VCaP (cell line): Measurements from ENCODE around the gene RAB3IP.
A peak's percentile ranks its signal among the peaks of the same experiment; 100 is the strongest.

Source experiments
- H3K27ac ChIP-seq: fragments of 450-650 bp; 2 replicates; pipeline ENCODE4 v1.5.1; 2017
- TF ChIP-seq, protein P1 (sequence below): fragments of 450-650 bp; conservative IDR thresholded peaks from 2 replicates; pipeline ENCODE4 v1.5.1; 2017; ENCODE audit warnings: mild to moderate bottlenecking, moderate library complexity

Gene RAB3IP

DNA sequence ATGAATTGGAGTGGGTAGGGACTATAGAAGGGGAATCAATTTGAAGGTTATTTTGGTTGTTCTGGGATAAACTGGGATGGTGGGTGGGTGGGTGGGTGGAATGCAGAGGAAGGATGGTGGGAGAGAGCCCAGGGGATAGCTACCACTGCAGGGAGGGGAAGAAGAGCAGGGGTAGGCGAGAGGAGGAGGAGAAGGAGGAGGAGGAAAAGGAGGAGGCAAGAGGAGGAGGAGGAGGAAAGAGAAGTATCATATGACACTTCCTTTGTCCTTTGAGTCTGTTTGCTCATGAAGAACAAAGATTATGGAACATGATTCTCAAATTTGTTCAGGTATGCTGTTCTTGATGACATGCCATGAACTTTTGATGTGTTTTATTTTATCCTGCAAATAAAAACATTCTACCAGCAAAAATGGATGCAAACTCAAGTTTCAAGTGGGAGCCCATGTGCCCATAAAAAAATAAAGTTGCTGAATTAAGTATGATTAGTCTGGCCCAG lies 35.5 kb upstream of the RAB3IP start:
- peak overlapping the region; percentile 98 for H3K27ac ChIP-seq
- TF ChIP-seq, protein P1, sequence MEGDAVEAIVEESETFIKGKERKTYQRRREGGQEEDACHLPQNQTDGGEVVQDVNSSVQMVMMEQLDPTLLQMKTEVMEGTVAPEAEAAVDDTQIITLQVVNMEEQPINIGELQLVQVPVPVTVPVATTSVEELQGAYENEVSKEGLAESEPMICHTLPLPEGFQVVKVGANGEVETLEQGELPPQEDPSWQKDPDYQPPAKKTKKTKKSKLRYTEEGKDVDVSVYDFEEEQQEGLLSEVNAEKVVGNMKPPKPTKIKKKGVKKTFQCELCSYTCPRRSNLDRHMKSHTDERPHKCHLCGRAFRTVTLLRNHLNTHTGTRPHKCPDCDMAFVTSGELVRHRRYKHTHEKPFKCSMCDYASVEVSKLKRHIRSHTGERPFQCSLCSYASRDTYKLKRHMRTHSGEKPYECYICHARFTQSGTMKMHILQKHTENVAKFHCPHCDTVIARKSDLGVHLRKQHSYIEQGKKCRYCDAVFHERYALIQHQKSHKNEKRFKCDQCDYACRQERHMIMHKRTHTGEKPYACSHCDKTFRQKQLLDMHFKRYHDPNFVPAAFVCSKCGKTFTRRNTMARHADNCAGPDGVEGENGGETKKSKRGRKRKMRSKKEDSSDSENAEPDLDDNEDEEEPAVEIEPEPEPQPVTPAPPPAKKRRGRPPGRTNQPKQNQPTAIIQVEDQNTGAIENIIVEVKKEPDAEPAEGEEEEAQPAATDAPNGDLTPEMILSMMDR, result no peak

GRCh38 chr12:69704357-69704756 lies 34.3 kb upstream of the RAB3IP start:
- peak overlapping the region; percentile 98 for H3K27ac ChIP-seq
- TF ChIP-seq, protein P1, result no peak

GRCh38 chr12:69708649-69709048 lies 30.0 kb upstream of the RAB3IP start:
- H3K27ac ChIP-seq, result no peak overlapping the region
- TF ChIP-seq, protein P1, result no peak

DNA sequence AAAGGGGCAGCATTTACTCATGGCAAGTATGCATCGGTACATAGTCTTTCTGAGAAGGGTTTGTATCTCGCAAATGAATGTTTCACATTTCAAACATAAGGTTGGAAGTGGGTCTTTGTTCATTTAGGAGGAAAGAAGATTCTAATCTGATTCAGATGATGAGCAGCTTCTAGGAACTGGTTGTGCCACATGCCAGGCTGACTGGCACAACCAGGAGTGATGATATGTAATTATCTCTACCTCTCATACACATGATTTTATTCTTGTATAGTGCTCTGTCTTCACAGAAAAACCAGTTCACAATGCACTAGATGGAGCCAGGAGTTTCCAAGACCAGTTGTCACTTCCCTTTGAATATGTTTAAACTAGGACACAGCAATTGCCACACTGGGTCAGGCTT lies 25.8 kb upstream of the RAB3IP start:
- TF ChIP-seq, protein P1, result no peak
- peak overlapping the region; percentile 53 for H3K27ac ChIP-seq

GRCh38 chr12:69714542-69714941 lies 24.1 kb upstream of the RAB3IP start:
- TF ChIP-seq, protein P1, result no peak
- no peak overlapping the region for H3K27ac ChIP-seq

- TF ChIP-seq, protein P1, result no peak
- peak overlapping the region; percentile 62 for H3K27ac ChIP-seq
Observed at GRCh38 chr12:69719336-69720316, 19.0 kb upstream of the RAB3IP start.

DNA sequence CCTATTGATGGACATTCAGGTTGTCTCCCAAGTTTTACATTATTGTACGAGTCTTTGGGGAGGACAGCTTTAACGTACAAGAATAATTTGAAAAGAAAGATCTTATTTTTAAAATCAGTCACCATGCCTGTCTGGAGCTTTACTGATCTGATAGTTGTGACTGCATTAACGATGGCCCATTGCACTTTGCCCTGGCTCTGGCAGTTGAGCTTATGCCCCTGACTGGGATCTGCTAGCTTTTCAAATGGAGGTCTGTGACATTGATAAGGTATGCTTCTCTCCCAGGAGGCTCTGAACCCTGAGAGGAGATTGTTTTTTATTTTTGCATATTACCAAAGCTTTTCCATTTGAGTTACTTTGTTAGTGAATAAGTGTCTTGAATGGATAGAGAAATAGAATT lies 17.9 kb upstream of the RAB3IP start:
- H3K27ac ChIP-seq, result no peak overlapping the region
- TF ChIP-seq, protein P1, result no peak
